HEK293T (cell line): ENCODE data around the gene CERS1.

Source experiments
- BHLHE40 ChIP-seq: fragments of 450-650 bp; IDR thresholded peaks from 2 replicates; pipeline ENCODE4 v1.6.1; 2016; ENCODE audit warnings: mild to moderate bottlenecking, moderate library complexity, borderline replicate concordance
- CTBP1 ChIP-seq: fragments of 450-650 bp; IDR thresholded peaks from 2 replicates; pipeline ENCODE4 v1.6.1; 2016; ENCODE audit warnings: borderline replicate concordance
- ELF4 ChIP-seq: fragments of 450-650 bp; IDR thresholded peaks from 2 replicates; pipeline ENCODE4 v1.6.1; 2017; ENCODE audit warnings: antibody characterized with exemption
- FOXK2 ChIP-seq: fragments of 450-650 bp; IDR thresholded peaks from 2 replicates; pipeline ENCODE4 v1.6.1; 2016; ENCODE audit warnings: mild to moderate bottlenecking
- LEF1 ChIP-seq: fragments of 450-650 bp; IDR thresholded peaks from 2 replicates; pipeline ENCODE4 v1.6.1; 2017; ENCODE audit warnings: mild to moderate bottlenecking, borderline replicate concordance
- SP1 ChIP-seq: fragments of 450-650 bp; IDR thresholded peaks from 2 replicates; pipeline ENCODE4 v1.6.1; 2017
- SUZ12 ChIP-seq: fragments of 450-650 bp; IDR thresholded peaks from 2 replicates; pipeline ENCODE4 v1.6.1; 2016; ENCODE audit warnings: mild to moderate bottlenecking
- ZNF384 ChIP-seq: fragments of 450-650 bp; IDR thresholded peaks from 2 replicates; pipeline ENCODE4 v1.6.1; 2016

- TF ChIP-seq ELF4 (no peak), SP1 (no peak), CTBP1 (no peak), BHLHE40 (no peak), SUZ12 (no peak), ZNF384 (no peak), LEF1 (no peak), FOXK2 (no peak)
These were observed 32.3 kb upstream of the CERS1 start for GRCh38 chr19:18928018-18928805.
